PC-3 (cell line): ENCODE data around the gene THADA. TPM values are rescaled to one million over a fixed set of nuclear protein-coding genes. Genes with fewer than 3 reads are reported as not detected.

Experiments
- ATAC-seq: fragments of 200-7000 bp; cut with Tn5 transposase; 2 replicates; pipeline ENCODE4 v1.9.1; 2020; ENCODE audit warnings: mild to moderate bottlenecking, moderate library complexity
- BruUV-seq: library from RNA; stranded (reverse); fragments of 400-500 nt; replicated peaks from 2 replicates; lab custom pipeline; 2021; lab: Mats Ljungman, UMichigan
- CTCF ChIA-PET: fragments of 300-600 bp; sonication (Branson Sonifier 250); formaldehyde crosslinking; loops from one replicate; lab custom pipeline; 2022; ENCODE audit warnings: antibody characterized with exemption; lab: Charles Lee
- POLR2A ChIA-PET: fragments of 300-600 bp; sonication (Branson Sonifier 250); formaldehyde crosslinking; loops from one replicate; lab custom pipeline; 2022; ENCODE audit warnings: antibody characterized with exemption; ENCODE audit not compliant: unreplicated experiment; lab: Charles Lee
- DNase-seq: peaks from one replicate; pipeline ENCODE4 v3.0.0-alpha.2; 2015
- H2AFZ ChIP-seq: fragments of 300-600 bp; sonication (generic); 2 replicates; pipeline ENCODE4 v1.6.0; 2016; ENCODE audit warnings: antibody characterized with exemption, low read length
- H3F3A ChIP-seq: fragments of 300-600 bp; sonication (generic); one replicate; pipeline ENCODE4 v1.6.0; 2017; ENCODE audit warnings: antibody characterized with exemption, low read length, control low read depth, mild to moderate bottlenecking; ENCODE audit not compliant: unreplicated experiment
- H3K27ac ChIP-seq: fragments of 300-600 bp; sonication (generic); 2 replicates; pipeline ENCODE4 v1.5.1; 2016; ENCODE audit warnings: mild to moderate bottlenecking, low read length
- H3K27me3 ChIP-seq: fragments of 300-600 bp; sonication (generic); 2 replicates; pipeline ENCODE4 v1.6.1; 2016; ENCODE audit warnings: low read length, mixed read lengths
- H3K36me3 ChIP-seq: fragments of 300-600 bp; sonication (generic); 2 replicates; pipeline ENCODE4 v1.6.1; 2016; ENCODE audit warnings: low read depth, mixed run types, low read length, mixed read lengths
- H3K4me1 ChIP-seq: fragments of 300-600 bp; sonication (generic); 2 replicates; pipeline ENCODE4 v1.5.1; 2016; ENCODE audit warnings: low read length; ENCODE audit not compliant: insufficient read depth
- H3K4me2 ChIP-seq: fragments of 300-600 bp; sonication (generic); 2 replicates; pipeline ENCODE4 v1.6.0; 2016; ENCODE audit warnings: low read length
- H3K4me3 ChIP-seq: fragments of 300-600 bp; sonication (generic); 2 replicates; pipeline ENCODE4 v1.5.1; 2016; ENCODE audit warnings: mild to moderate bottlenecking, low read length, mixed read lengths
- H3K79me2 ChIP-seq: fragments of 300-600 bp; sonication (generic); 2 replicates; pipeline ENCODE4 v1.6.1; 2017; ENCODE audit warnings: low read length, mixed read lengths
- H3K9ac ChIP-seq: fragments of 300-600 bp; sonication (generic); 2 replicates; pipeline ENCODE4 v1.6.0; 2016; ENCODE audit warnings: mild to moderate bottlenecking, low read length
- H3K9me2 ChIP-seq: fragments of 300-600 bp; sonication (generic); replicated peaks from 2 replicates; pipeline ENCODE4 v1.6.1; 2016; ENCODE audit warnings: mixed run types, low read length, mixed read lengths
- H3K9me3 ChIP-seq: fragments of 300-600 bp; sonication (generic); 2 replicates; pipeline ENCODE4 v1.6.1; 2016; ENCODE audit warnings: low read length, mixed read lengths
- H4K20me1 ChIP-seq: fragments of 300-600 bp; sonication (generic); 2 replicates; pipeline ENCODE4 v1.6.1; 2016; ENCODE audit warnings: low read length, mixed read lengths
- CTCF ChIP-seq: fragments of 300-600 bp; sonication (generic); conservative IDR thresholded peaks from 2 replicates; pipeline ENCODE4 v1.5.1; 2017; ENCODE audit warnings: antibody characterized with exemption, low read depth, mild to moderate bottlenecking, low read length
- EZH2 ChIP-seq: fragments of 300-600 bp; sonication (generic); IDR thresholded peaks from one replicate; pipeline ENCODE4 v1.6.1; 2017; ENCODE audit warnings: antibody characterized with exemption, mild to moderate bottlenecking, low read length; ENCODE audit not compliant: unreplicated experiment
- EZH2phosphoT487 ChIP-seq: fragments of 300-600 bp; sonication (generic); IDR thresholded peaks from 2 replicates; pipeline ENCODE4 v1.6.1; 2018; ENCODE audit warnings: mild to moderate bottlenecking, antibody characterized with exemption, low read length, borderline replicate concordance
- intact Hi-C: fragments of 100-400 bp; cut with micrococcal nuclease; formaldehyde crosslinking; loops from 2 replicates; pipeline ENCODE4 v1.9.0; 2023
- total RNA-seq: library from RNA; depleted of rRNA; stranded (reverse); fragments of >200 nt; gene quantifications from 2 replicates; pipeline ENCODE4 v1.2.3, GENCODE V29; 2014

THADA gene
- total RNA-seq, 1 experiment from 2014 or later = 33.6 TPM

GRCh38 chr2:43201497-43201896 lies 394.3 kb downstream of the THADA start:
- no TSS peak for BruUV-seq
- no peak overlapping the region for H3K27ac ChIP-seq
- CTCF ChIA-PET = no interaction called here

DNA sequence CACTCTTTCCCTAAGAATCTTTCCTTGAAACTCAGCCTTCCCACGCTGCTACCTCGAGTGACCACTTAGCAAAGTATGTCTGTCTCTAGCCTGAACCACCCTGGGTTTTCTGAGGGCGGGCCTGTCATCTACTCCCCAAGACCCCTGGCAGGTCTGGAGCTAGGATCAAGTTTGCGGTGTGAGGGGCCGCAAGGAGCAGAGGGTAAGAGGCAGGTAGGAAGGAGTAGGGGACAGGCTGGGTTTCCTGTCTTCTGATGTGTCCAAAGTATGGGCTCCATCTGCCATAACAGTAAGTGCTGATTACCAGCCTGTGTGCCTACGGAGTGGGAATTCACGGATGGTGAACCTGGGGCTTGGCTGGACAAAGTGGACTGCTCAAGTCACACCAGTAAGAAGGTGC lies 394.8 kb downstream of the THADA start:
- H3K27ac ChIP-seq = no peak overlapping the region
- ChIA-PET POLR2A (no interaction called here), CTCF (no interaction called here)
- H3K9me3 ChIP-seq = no peaks in the 10 kb centered on the region
- no peak overlapping the region for H3K4me3 ChIP-seq
- no peaks in the 10 kb centered on the region for H4K20me1 ChIP-seq
- H2AFZ ChIP-seq = no peak overlapping the region
- no peaks in the 10 kb centered on the region for H3K9me2 ChIP-seq
- no peak for TF ChIP-seq EZH2phosphoT487
- no peak for TF ChIP-seq CTCF
- no peak for TF ChIP-seq EZH2
- no peak for ATAC-seq
- BruUV-seq = no TSS peak
- H3K9ac ChIP-seq = no peak overlapping the region
- H3K79me2 ChIP-seq = no peaks in the 10 kb centered on the region
- no peaks in the 10 kb centered on the region for H3K27me3 ChIP-seq
- intact Hi-C loops = no loop called here
- H3K36me3 ChIP-seq = no peaks in the 10 kb centered on the region
- H3F3A ChIP-seq = no peaks in the 10 kb centered on the region
- no peak for DNase-seq
- peaks cover 15% of the 10 kb centered on the region for H3K4me1 ChIP-seq
- no peak overlapping the region for H3K4me2 ChIP-seq

More at GRCh38 chr2:43201497-43201896, 394.3 kb downstream of the THADA start:
- DNase-seq (no peak), ATAC-seq (no peak)
- POLR2A ChIA-PET = no interaction called here
- Histone ChIP-seq H3K36me3 (no peaks in the 10 kb centered on the region), H3K9ac (no peak overlapping the region), H3K27me3 (no peaks in the 10 kb centered on the region), H4K20me1 (no peaks in the 10 kb centered on the region), H2AFZ (no peak overlapping the region), H3K4me1 (peaks cover 15% of the 10 kb centered on the region), H3K9me2 (no peaks in the 10 kb centered on the region), H3K4me2 (no peak overlapping the region), H3F3A (no peaks in the 10 kb centered on the region), H3K4me3 (no peak overlapping the region), H3K79me2 (no peaks in the 10 kb centered on the region), H3K9me3 (no peaks in the 10 kb centered on the region)
- TF ChIP-seq EZH2phosphoT487 = no peak
- TF ChIP-seq CTCF = no peak
- no peak for TF ChIP-seq EZH2
- intact Hi-C loops = no loop called here

DNA sequence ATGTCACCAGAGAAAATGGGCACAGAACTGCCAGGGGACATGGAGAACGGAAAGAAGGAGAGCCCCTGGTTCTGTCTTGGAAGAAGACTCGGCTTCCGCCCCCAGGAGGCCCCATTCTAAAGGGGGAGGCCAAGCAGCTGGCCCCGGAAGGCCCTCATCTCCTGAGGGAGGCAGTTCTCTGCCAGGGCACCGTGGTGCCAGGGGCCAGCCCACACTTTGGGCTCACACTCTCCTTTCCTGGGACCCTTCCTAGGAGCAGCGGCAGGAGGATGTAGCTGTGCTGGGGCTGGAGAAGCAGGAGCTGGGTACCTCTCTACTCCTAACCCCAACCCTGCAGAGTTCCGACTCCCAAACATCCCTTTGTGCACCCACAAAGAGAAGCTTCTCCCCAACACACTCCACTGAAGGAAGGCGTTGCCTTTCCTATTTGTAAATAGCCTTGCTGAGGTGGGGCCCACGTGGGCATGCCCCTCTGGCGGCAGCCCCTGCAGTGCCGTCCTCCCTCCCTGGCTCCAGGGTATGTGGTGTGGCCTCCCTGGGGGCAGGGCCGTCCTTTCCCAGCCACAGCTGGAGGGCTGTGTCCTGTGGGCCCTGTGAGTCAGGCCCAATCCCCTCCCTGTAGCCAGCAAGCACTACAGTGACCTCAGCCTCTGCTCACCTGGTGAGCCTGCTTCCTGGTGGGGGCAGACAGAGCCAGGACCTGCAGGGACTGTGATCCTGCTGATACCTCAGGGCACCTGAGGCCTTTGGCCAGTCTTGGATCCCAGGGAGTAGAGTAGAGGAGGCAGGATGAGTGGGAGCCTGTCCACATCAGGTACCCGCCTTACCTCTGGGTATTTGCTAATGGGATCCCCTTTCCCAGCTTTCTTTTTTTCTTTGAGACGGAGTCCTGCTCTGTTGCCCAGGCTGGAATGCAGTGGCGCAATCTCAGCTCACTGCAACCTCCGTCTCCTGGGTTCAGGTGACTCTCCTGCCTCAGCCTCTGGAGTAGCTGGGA lies 396.0 kb downstream of the THADA start:
- H3K4me1 ChIP-seq = peaks cover 15% of the 10 kb centered on the region
- no peaks in the 10 kb centered on the region for H3K27me3 ChIP-seq
- H3K4me3 ChIP-seq = no peak overlapping the region
- POLR2A ChIA-PET = no interaction called here
- ATAC-seq (peak; percentile 96), DNase-seq (peak; percentile 84)
- no peaks in the 10 kb centered on the region for H3K9me3 ChIP-seq
- H2AFZ ChIP-seq = peak overlapping the region; percentile 50
- H3K27ac ChIP-seq = peak overlapping the region; percentile 52
- TF ChIP-seq EZH2phosphoT487 (no peak), EZH2 (no peak), CTCF (no peak)
- no peaks in the 10 kb centered on the region for H3K9me2 ChIP-seq
- H3K36me3 ChIP-seq = no peaks in the 10 kb centered on the region
- no TSS peak for BruUV-seq
- H3K79me2 ChIP-seq = no peaks in the 10 kb centered on the region
- intact Hi-C loops = no loop called here
- H3F3A ChIP-seq = no peaks in the 10 kb centered on the region
- CTCF ChIA-PET = no interaction called here
- H4K20me1 ChIP-seq = no peaks in the 10 kb centered on the region
- no peak overlapping the region for H3K9ac ChIP-seq
- H3K4me2 ChIP-seq = peak overlapping the region; percentile 47
